Activated CD4-positive, CD25-positive, alpha-beta regulatory T cell treated with anti-CD3 and anti-CD28 coated beads, Interleukin-2, amount 50 U/mL, for 24 hours (primary cell): ENCODE measurements around the gene METTL21C.

Experiments used
- ATAC-seq, 2 donors: fragments of 150-1000 bp; cut with Tn5 transposase; one replicate each; pipeline ENCODE4 v1.10.0; 2021; ENCODE audit warnings: mild to moderate bottlenecking in 1 of 2, moderate library complexity in 1 of 2

Gene METTL21C

DNA sequence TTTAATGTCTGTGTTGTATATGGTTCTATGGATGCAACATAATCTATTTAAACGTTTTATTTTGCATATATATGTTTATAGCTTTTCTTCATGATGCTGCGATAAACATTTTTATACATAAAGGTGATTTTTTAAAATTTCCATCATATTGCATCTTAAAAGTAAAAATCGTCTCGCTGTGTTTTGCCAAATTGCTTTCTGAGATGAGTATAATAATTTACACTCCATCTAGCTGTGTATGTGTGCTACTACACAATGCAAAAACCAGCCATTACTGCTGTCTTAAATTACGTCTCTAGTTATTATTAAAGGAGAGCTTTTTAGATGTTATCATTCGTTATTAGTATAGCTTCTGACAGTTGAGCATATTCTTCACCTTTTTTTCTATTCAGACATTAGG, 37.2 kb downstream of the METTL21C start:
- ATAC-seq = no peak

- no peak for ATAC-seq
Measured at GRCh38 chr13:102654756-102655155, 40.1 kb downstream of the METTL21C start.

DNA sequence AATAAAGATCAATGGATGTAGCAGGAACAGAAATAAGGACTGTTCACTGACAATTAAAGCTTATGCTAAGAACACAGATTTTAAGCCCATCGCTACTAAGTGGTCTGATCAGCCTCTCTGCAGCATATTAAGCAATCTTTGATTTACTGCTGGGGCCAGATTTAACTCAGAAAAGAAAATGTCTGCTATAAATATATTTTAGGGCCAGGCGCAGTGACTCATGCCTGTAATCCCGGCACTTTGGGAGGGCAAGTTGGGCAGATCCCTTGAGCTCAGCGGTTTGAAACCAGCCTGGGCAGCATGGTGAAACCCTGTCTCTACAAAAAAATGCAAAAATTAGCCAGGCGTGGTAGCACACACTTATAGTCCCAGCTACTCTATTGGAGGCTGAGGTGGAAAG, 43.0 kb downstream of the METTL21C start:
- no peak for ATAC-seq

- ATAC-seq = no peak
Measured at GRCh38 chr13:102651392-102651791, 43.5 kb downstream of the METTL21C start.

DNA sequence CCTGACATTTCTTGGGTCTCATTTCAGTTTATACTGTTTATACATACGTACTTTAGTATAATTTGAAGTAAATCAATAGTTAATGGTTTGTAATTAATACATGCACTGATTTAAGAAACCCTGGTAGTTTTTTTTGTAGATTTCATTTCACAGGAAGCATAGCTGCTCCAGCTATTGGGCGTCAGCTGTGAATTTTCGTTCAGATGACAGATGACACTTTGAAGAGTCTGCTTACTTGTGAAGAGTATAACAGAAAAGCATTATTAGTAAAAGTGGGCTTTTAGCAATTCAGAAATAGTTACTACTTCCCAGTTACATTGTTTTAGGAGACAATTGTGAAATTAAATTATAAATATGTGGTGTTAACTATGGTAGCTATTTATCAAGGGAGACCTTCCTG, 44.4 kb downstream of the METTL21C start:
- ATAC-seq = no peak

DNA sequence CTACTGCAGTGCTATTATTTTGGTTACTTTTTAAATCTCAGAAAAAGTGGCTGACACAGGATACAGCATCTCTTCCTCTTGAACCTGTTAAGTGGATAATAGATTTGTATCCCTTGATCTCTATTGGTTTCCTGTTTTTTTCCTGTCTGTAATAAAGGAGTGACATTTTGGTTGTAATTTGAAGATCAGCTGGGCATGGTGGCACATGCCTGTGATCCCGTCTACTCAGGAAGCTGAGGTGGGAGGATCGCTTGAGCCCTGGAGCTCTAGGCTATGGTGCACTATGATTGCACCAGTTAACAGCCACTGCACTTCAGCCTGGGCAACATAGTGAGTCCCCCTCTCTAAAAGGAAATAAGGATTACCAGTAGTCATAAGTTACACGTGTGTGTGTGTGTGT, 46.8 kb downstream of the METTL21C start:
- ATAC-seq = no peak

- ATAC-seq = no peak
Measured at GRCh38 chr13:102645701-102646100, 49.1 kb downstream of the METTL21C start.

- ATAC-seq = no peak
Measured at GRCh38 chr13:102643656-102644055, 51.2 kb downstream of the METTL21C start.

GRCh38 chr13:102642475-102642874, 52.4 kb downstream of the METTL21C start:
- ATAC-seq = no peak

- no peak for ATAC-seq
Measured at GRCh38 chr13:102642029-102642428, 52.8 kb downstream of the METTL21C start.

DNA sequence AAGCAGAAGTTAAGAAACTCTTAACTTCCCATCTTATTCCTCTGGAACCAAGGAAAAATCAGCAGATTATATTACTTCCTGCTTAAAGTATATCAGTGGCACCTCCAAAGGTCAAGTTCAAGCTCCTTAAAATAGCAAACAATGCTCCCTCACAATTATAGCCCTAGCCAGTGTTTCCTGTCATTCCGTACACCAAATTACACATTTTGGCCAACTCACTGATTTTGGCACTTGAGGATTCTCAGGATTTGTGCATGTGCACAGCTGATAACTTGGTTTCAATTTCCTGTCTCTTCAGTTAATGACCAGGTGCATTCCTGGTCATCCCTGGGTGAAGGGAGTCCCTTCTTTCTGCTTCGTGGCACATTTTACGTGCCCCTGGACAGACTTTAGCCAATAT, 56.1 kb downstream of the METTL21C start:
- no peak for ATAC-seq
